Astrocyte (in vitro differentiated cells and primary cell): Measurements from ENCODE around the gene GFOD1. TPM values are rescaled to one million over a fixed set of nuclear protein-coding genes. Genes with fewer than 3 reads are reported as not detected.

Experiments
- DNase-seq: peaks from one replicate; pipeline ENCODE4 v3.0.0-alpha.2; 2010; ENCODE audit warnings: low read depth
- FAIRE-seq: peaks from 2 replicates; lab custom pipeline; 2011; peaks lifted over from hg19 to GRCh38; lab: Jason Lieb, UNC
- H2AFZ ChIP-seq: 2 replicates; pipeline ENCODE4 v1.6.0; 2012; ENCODE audit warnings: low read depth, low read length, inconsistent platforms
- H3K27ac ChIP-seq: 2 replicates; pipeline ENCODE4 v1.5.1; 2011; ENCODE audit warnings: low read depth, low read length, inconsistent platforms
- H3K27me3 ChIP-seq: 2 replicates; pipeline ENCODE4 v1.6.0; 2011; ENCODE audit warnings: low read length, inconsistent platforms; ENCODE audit not compliant: insufficient read depth
- H3K36me3 ChIP-seq: 2 replicates; pipeline ENCODE4 v1.5.1; 2011; ENCODE audit warnings: low read length, inconsistent platforms; ENCODE audit not compliant: insufficient read depth
- H3K4me1 ChIP-seq: 2 replicates; pipeline ENCODE4 v1.5.1; 2011; ENCODE audit warnings: low read length, inconsistent platforms; ENCODE audit not compliant: insufficient read depth
- H3K4me2 ChIP-seq: 2 replicates; pipeline ENCODE4 v1.6.0; 2012; ENCODE audit warnings: low read length, inconsistent platforms
- H3K4me3 ChIP-seq: 2 replicates; pipeline ENCODE4 v1.5.1; 2011; ENCODE audit warnings: low read depth, mild to moderate bottlenecking, low read length, inconsistent platforms; ENCODE audit not compliant: insufficient read depth
- H3K79me2 ChIP-seq: 2 replicates; pipeline ENCODE4 v1.6.0; 2012; ENCODE audit warnings: mild to moderate bottlenecking, low read length, inconsistent platforms; ENCODE audit not compliant: insufficient read depth
- H3K9ac ChIP-seq: 2 replicates; pipeline ENCODE4 v1.6.0; 2012; ENCODE audit warnings: mild to moderate bottlenecking, low read length, inconsistent platforms
- H3K9me3 ChIP-seq: 2 replicates; pipeline ENCODE4 v1.5.1; 2012; ENCODE audit warnings: low read depth, mild to moderate bottlenecking, low read length, inconsistent platforms; ENCODE audit not compliant: insufficient read depth
- H4K20me1 ChIP-seq: 2 replicates; pipeline ENCODE4 v1.6.0; 2012; ENCODE audit warnings: low read length, inconsistent platforms; ENCODE audit not compliant: insufficient read depth
- H3K27ac Mint-ChIP-seq: one replicate; pipeline ENCODE4 v1.8.0; 2021; ENCODE audit warnings: mild to moderate bottlenecking, mixed read lengths; ENCODE audit not compliant: unreplicated experiment
- H3K27me3 Mint-ChIP-seq: one replicate; pipeline ENCODE4 v1.8.0; 2021; ENCODE audit warnings: low read depth, mixed read lengths; ENCODE audit not compliant: unreplicated experiment
- H3K36me3 Mint-ChIP-seq: one replicate; pipeline ENCODE4 v1.8.0; 2021; ENCODE audit warnings: low read depth, mixed read lengths; ENCODE audit not compliant: unreplicated experiment
- H3K4me1 Mint-ChIP-seq: one replicate; pipeline ENCODE4 v1.8.0; 2021; ENCODE audit warnings: low read depth, mixed read lengths; ENCODE audit not compliant: unreplicated experiment
- H3K4me3 Mint-ChIP-seq: one replicate; pipeline ENCODE4 v1.8.0; 2021; ENCODE audit warnings: mild to moderate bottlenecking, moderate library complexity, mixed read lengths; ENCODE audit not compliant: unreplicated experiment
- H3K9me3 Mint-ChIP-seq: one replicate; pipeline ENCODE4 v1.8.0; 2021; ENCODE audit warnings: mild to moderate bottlenecking, mixed read lengths; ENCODE audit not compliant: unreplicated experiment
- CTCF ChIP-seq: IDR thresholded peaks from 2 replicates; pipeline ENCODE4 v1.5.1; 2011; ENCODE audit warnings: low read depth, mild to moderate bottlenecking, inconsistent platforms, low read length, moderate library complexity; ENCODE audit not compliant: insufficient read depth
- EZH2 ChIP-seq: IDR thresholded peaks from 2 replicates; pipeline ENCODE4 v1.6.1; 2012; ENCODE audit warnings: mild to moderate bottlenecking, low read length, inconsistent platforms; ENCODE audit not compliant: insufficient read depth
- total RNA-seq: library from RNA; stranded (reverse); gene quantifications from 2 replicates; pipeline ENCODE4 v1.2.1, GENCODE V29; 2021

GFOD1 gene
- total RNA-seq, 1 donor from 2014 or later = 10.8 TPM

GRCh38 chr6:13357551-13358075 lies 129.8 kb downstream of the GFOD1 start:
- peak overlapping the region; percentile 7 for H3K9ac ChIP-seq
- Mint-ChIP-seq H3K27me3 (no peaks in the 10 kb centered on the region), H3K4me1 (peaks cover 60% of the 10 kb centered on the region), H3K36me3 (no peaks in the 10 kb centered on the region), H3K27ac (peak overlapping the region; percentile 99), H3K9me3 (no peaks in the 10 kb centered on the region), H3K4me3 (no peak overlapping the region)
- H3K4me3 ChIP-seq = no peak overlapping the region
- H3K27ac ChIP-seq = peak overlapping the region; percentile 64
- TF ChIP-seq CTCF (peak; percentile 19), EZH2 (no peak)
- no peak overlapping the region for H2AFZ ChIP-seq
- no peaks in the 10 kb centered on the region for H4K20me1 ChIP-seq
- H3K27me3 ChIP-seq = no peaks in the 10 kb centered on the region
- no peaks in the 10 kb centered on the region for H3K9me3 ChIP-seq
- H3K4me2 ChIP-seq = peak overlapping the region; percentile 76
- H3K36me3 ChIP-seq = no peaks in the 10 kb centered on the region
- FAIRE-seq = no peak
- peak; percentile 78 for DNase-seq
- no peaks in the 10 kb centered on the region for H3K79me2 ChIP-seq
- H3K4me1 ChIP-seq = peaks cover 48% of the 10 kb centered on the region

GRCh38 chr6:13355999-13356785 lies 131.2 kb downstream of the GFOD1 start:
- H3K9ac ChIP-seq = peak overlapping the region; percentile 57
- no peaks in the 10 kb centered on the region for H3K79me2 ChIP-seq
- peak overlapping the region; percentile 33 for H3K4me3 ChIP-seq
- Mint-ChIP-seq H3K36me3 (no peaks in the 10 kb centered on the region), H3K4me1 (peaks cover 60% of the 10 kb centered on the region), H3K27me3 (no peaks in the 10 kb centered on the region), H3K9me3 (no peaks in the 10 kb centered on the region), H3K27ac (peak overlapping the region; percentile 99), H3K4me3 (peak overlapping the region; percentile 45)
- H3K27ac ChIP-seq = peak overlapping the region; percentile 87
- FAIRE-seq (no peak), DNase-seq (no peak)
- no peak overlapping the region for H2AFZ ChIP-seq
- H3K9me3 ChIP-seq = no peaks in the 10 kb centered on the region
- peak overlapping the region; percentile 76 for H3K4me2 ChIP-seq
- no peaks in the 10 kb centered on the region for H3K36me3 ChIP-seq
- TF ChIP-seq EZH2 (no peak), CTCF (no peak)
- H3K4me1 ChIP-seq = peaks cover 45% of the 10 kb centered on the region
- H3K27me3 ChIP-seq = no peaks in the 10 kb centered on the region
- H4K20me1 ChIP-seq = no peaks in the 10 kb centered on the region
